Measurements from ENCODE around the gene ZBTB20.

ZBTB20 gene

DNA sequence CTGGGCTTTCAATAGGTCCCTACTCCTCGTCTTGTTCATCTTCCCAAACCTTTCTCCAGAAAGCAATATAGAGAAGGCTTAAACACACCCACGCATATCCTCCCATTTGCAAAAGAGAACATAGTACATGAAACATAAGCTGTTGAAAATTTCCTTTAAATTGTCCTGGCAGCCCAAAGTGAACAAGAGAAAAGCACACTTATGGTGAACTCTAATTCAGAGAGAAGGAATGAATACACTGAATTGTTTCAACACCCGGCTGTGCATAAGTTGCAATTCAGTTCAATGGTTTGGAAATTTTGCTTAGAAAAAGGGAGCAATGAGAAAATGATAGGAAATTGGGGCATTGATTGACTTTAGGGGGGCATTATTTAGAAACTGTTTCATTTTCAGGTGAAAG, 650.6 kb downstream of the ZBTB20 start:
- no peaks in the 10 kb centered on the region for H3K4me1 ChIP-seq (ENCODE audit: control insufficient read depth, insufficient read depth, low read length)
- no peak overlapping the region for H3K27ac ChIP-seq (ENCODE audit: insufficient read depth, low read depth, low read length, poor library complexity, severe bottlenecking)
- WGBS, 2 experiments, result 94 to 99% methylated on average over 3 of the region's 3 CpGs
- no peak overlapping the region for H3K4me3 ChIP-seq (ENCODE audit: insufficient read depth, low read depth, low read length)
- no peaks in the 10 kb centered on the region for H3K9me3 ChIP-seq (ENCODE audit: control insufficient read depth, low read length)
- no peaks in the 10 kb centered on the region for H3K27me3 ChIP-seq (ENCODE audit: control insufficient read depth, insufficient read depth, low read length, poor library complexity, severe bottlenecking)
- H3K36me3 ChIP-seq (ENCODE audit: control insufficient read depth, insufficient read depth, low read length), result no peaks in the 10 kb centered on the region

DNA sequence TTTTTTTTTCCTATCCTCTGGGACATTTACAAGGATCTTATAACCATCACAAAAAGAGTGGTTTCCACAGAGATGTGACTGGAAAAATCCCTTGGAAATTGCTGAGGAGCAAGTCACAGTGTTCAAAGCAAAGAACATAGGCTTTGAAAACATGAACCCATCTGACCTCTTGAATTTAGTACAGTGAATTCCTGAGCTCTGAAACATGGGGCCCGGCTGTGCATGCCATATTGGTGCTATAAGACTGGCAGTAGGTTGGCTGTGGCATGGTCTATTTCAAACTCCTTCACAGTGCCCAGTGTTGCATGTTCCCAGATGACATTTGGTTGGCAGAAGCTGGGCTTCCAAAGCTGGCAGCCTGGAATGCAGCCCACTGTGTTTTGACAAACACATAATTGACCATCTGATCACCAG, 651.1 kb downstream of the ZBTB20 start:
- Histone ChIP-seq H3K9me3 (ENCODE audit: control insufficient read depth, low read length) (no peaks in the 10 kb centered on the region), H3K36me3 (ENCODE audit: control insufficient read depth, insufficient read depth, low read length) (no peaks in the 10 kb centered on the region), H3K4me3 (ENCODE audit: insufficient read depth, low read depth, low read length) (no peak overlapping the region), H3K27ac (ENCODE audit: insufficient read depth, low read depth, low read length, poor library complexity, severe bottlenecking) (no peak overlapping the region), H3K27me3 (ENCODE audit: control insufficient read depth, insufficient read depth, low read length, poor library complexity, severe bottlenecking) (no peaks in the 10 kb centered on the region), H3K4me1 (ENCODE audit: control insufficient read depth, insufficient read depth, low read length) (no peaks in the 10 kb centered on the region)
- 96% methylated on average over 1 of the region's 1 CpG for WGBS, 2 experiments

DNA sequence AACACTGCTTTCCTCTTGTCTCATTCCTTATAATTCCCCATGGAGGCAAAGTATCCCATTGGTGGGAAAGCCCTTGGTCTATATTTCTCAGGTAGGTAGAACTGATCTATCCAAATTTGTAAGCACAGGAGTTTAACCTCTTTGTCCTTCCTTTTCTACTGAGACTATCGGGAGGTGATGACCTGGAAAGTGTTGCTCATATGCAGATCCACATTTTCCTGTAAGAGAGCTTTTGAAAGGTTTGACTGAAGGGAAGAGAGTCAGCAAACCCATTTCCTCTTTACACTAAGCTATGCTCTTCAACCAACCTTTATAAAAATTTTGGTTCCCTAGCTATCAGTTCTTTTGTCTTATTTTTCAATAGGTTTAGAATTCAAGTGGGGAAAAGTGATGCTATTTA, 652.6 kb downstream of the ZBTB20 start:
- no peaks in the 10 kb centered on the region for H3K4me1 ChIP-seq (ENCODE audit: control insufficient read depth, insufficient read depth, low read length)
- no peaks in the 10 kb centered on the region for H3K36me3 ChIP-seq (ENCODE audit: control insufficient read depth, insufficient read depth, low read length)
- no peak overlapping the region for H3K4me3 ChIP-seq (ENCODE audit: insufficient read depth, low read depth, low read length)
- H3K9me3 ChIP-seq (ENCODE audit: control insufficient read depth, low read length), result no peaks in the 10 kb centered on the region
- 90 to 91% methylated on average over 1 of the region's 1 CpG for WGBS, 2 experiments
- no peaks in the 10 kb centered on the region for H3K27me3 ChIP-seq (ENCODE audit: control insufficient read depth, insufficient read depth, low read length, poor library complexity, severe bottlenecking)
- H3K27ac ChIP-seq (ENCODE audit: insufficient read depth, low read depth, low read length, poor library complexity, severe bottlenecking), result no peak overlapping the region

DNA sequence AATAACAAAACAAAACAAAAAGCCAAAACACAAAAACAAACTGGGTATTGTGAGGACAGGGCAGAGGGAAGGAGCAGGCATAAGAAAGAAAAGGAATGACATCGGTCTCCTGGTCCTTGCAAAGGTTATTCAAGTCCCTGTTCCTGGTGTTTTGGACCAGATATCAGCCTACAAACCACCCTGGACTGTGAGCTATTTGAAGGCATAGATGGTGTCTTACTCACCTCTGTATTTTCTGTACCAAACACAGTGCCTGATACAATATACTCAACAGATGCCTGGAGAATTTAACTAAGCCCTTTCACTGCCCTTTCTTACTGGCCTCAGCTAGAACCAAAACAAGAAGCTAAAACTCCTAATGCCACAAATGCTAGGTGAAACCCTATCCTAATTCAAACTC, 656.3 kb downstream of the ZBTB20 start:
- Histone ChIP-seq H3K36me3 (ENCODE audit: control insufficient read depth, insufficient read depth, low read length) (no peaks in the 10 kb centered on the region), H3K4me1 (ENCODE audit: control insufficient read depth, insufficient read depth, low read length) (no peaks in the 10 kb centered on the region), H3K4me3 (ENCODE audit: insufficient read depth, low read depth, low read length) (no peak overlapping the region), H3K27ac (ENCODE audit: insufficient read depth, low read depth, low read length, poor library complexity, severe bottlenecking) (no peak overlapping the region), H3K9me3 (ENCODE audit: control insufficient read depth, low read length) (no peaks in the 10 kb centered on the region), H3K27me3 (ENCODE audit: control insufficient read depth, insufficient read depth, low read length, poor library complexity, severe bottlenecking) (no peaks in the 10 kb centered on the region)
- 89 to 97% methylated on average over 1 of the region's 1 CpG for WGBS, 2 experiments

DNA sequence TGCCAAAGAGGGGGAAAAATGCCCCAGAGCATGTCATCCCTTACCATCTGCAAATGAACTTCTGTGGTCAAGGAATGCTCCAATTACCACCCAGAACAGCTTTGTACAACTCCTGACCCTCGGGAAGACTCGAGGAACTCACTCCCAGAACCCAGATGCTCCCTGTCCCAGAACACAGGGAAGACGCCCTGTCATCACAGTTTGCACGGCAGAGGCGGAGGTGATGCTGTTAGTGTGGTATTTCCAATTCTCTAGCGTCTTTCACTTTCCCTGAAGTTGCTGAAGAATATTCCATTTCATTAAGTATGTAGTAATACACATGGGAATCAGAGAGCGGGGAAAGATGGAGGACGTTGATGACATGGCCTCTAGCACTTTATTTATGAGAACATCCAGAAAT, 659.6 kb downstream of the ZBTB20 start:
- Histone ChIP-seq H3K27ac (ENCODE audit: insufficient read depth, low read depth, low read length, poor library complexity, severe bottlenecking) (no peak overlapping the region), H3K27me3 (ENCODE audit: control insufficient read depth, insufficient read depth, low read length, poor library complexity, severe bottlenecking) (no peaks in the 10 kb centered on the region), H3K4me1 (ENCODE audit: control insufficient read depth, insufficient read depth, low read length) (no peaks in the 10 kb centered on the region), H3K36me3 (ENCODE audit: control insufficient read depth, insufficient read depth, low read length) (no peaks in the 10 kb centered on the region), H3K9me3 (ENCODE audit: control insufficient read depth, low read length) (no peaks in the 10 kb centered on the region), H3K4me3 (ENCODE audit: insufficient read depth, low read depth, low read length) (no peak overlapping the region)
- 97% methylated on average over 7 to 8 of the region's 8 CpGs for WGBS, 2 experiments

DNA sequence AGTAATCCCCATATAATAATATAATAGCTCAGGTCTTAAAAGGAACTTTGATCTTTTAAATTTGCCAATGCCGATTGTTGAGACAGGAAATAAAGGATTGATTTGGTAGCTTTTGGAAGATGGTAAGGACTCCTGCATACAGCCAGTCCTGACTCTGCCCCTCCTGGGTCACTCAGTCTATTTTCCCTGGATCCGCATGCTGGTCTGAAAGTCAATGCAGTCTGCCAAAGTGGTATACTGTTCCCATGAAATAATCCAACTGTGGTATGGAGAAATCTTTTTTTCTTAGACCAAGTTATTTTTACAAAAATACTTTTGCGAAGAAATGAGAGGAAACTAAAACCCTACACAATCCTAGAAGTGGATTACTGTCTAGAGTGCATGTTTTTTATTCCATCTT, 662.2 kb downstream of the ZBTB20 start:
- 87 to 93% methylated on average over 2 of the region's 3 CpGs for WGBS, 2 experiments
- Histone ChIP-seq H3K27ac (ENCODE audit: insufficient read depth, low read depth, low read length, poor library complexity, severe bottlenecking) (no peak overlapping the region), H3K9me3 (ENCODE audit: control insufficient read depth, low read length) (no peaks in the 10 kb centered on the region), H3K36me3 (ENCODE audit: control insufficient read depth, insufficient read depth, low read length) (no peaks in the 10 kb centered on the region), H3K4me3 (ENCODE audit: insufficient read depth, low read depth, low read length) (no peak overlapping the region), H3K27me3 (ENCODE audit: control insufficient read depth, insufficient read depth, low read length, poor library complexity, severe bottlenecking) (no peaks in the 10 kb centered on the region), H3K4me1 (ENCODE audit: control insufficient read depth, insufficient read depth, low read length) (no peaks in the 10 kb centered on the region)

DNA sequence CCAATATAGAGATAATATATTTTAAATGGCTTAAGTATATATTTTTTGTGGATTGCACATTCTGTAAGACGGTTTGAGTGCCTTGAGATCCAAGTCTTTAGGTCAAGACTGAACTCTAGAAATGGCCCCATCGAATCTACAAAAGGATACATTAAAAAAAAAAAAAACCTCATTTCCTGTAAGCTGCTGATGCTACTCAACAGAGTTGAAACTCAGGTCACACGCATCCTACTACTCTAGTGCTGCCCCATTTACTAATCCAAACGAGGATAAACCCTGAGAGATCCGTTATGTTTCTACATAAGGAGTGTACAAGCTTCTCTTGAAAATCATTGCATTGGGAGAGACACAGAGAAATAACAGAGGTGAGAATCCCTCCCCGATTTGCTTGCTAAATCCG, 666.0 kb downstream of the ZBTB20 start:
- Histone ChIP-seq H3K9me3 (ENCODE audit: control insufficient read depth, low read length) (no peaks in the 10 kb centered on the region), H3K4me3 (ENCODE audit: insufficient read depth, low read depth, low read length) (no peak overlapping the region), H3K4me1 (ENCODE audit: control insufficient read depth, insufficient read depth, low read length) (no peaks in the 10 kb centered on the region), H3K36me3 (ENCODE audit: control insufficient read depth, insufficient read depth, low read length) (no peaks in the 10 kb centered on the region), H3K27ac (ENCODE audit: insufficient read depth, low read depth, low read length, poor library complexity, severe bottlenecking) (no peak overlapping the region), H3K27me3 (ENCODE audit: control insufficient read depth, insufficient read depth, low read length, poor library complexity, severe bottlenecking) (no peaks in the 10 kb centered on the region)
- 94% methylated on average over 7 of the region's 7 CpGs for WGBS, 2 experiments

DNA sequence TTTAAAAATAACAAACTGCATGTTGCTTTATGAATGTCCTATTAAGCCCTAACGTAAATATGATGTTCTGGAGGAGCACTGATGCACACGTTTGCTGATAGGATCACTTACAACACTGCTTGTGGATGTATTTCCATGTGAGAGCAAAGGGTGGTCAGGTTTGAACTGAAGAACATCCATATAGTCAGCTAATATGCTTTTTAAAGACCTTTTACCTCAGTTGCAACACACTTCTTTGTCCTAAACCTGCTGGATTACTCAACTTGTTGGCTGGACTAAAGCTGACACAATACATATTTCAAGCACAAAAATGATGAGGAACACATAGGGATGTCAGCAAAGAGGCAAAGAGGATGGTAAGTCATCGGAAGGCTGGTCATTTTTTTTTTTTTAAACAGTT, 666.6 kb downstream of the ZBTB20 start:
- Histone ChIP-seq H3K4me1 (ENCODE audit: control insufficient read depth, insufficient read depth, low read length) (no peaks in the 10 kb centered on the region), H3K27me3 (ENCODE audit: control insufficient read depth, insufficient read depth, low read length, poor library complexity, severe bottlenecking) (no peaks in the 10 kb centered on the region), H3K9me3 (ENCODE audit: control insufficient read depth, low read length) (no peaks in the 10 kb centered on the region), H3K4me3 (ENCODE audit: insufficient read depth, low read depth, low read length) (no peak overlapping the region), H3K27ac (ENCODE audit: insufficient read depth, low read depth, low read length, poor library complexity, severe bottlenecking) (no peak overlapping the region), H3K36me3 (ENCODE audit: control insufficient read depth, insufficient read depth, low read length) (no peaks in the 10 kb centered on the region)
- 88 to 89% methylated on average over 2 to 3 of the region's 3 CpGs for WGBS, 2 experiments

DNA sequence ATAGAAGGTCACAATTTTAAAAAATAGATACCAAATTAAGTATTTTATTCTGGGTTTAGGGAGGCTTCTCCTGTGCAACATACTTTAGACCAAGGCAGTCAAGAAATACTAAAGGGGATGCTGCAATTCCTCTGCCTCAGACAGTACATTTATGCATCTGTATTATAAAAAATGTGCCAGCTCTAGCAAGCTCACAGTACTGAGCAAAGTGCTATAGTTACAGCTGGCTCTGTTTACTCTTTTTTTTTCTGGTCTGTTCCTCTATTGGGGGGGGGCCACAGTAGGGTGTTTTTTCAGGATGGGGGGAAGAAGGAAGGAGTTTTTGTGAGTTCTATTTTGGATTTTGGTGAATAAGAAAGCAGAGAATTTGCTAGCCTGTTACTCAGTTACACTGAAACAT, 668.3 kb downstream of the ZBTB20 start:
- H3K4me3 ChIP-seq (ENCODE audit: insufficient read depth, low read depth, low read length), result no peak overlapping the region
- H3K4me1 ChIP-seq (ENCODE audit: control insufficient read depth, insufficient read depth, low read length), result no peaks in the 10 kb centered on the region
- H3K9me3 ChIP-seq (ENCODE audit: control insufficient read depth, low read length), result no peaks in the 10 kb centered on the region
- no peak overlapping the region for H3K27ac ChIP-seq (ENCODE audit: insufficient read depth, low read depth, low read length, poor library complexity, severe bottlenecking)
- H3K27me3 ChIP-seq (ENCODE audit: control insufficient read depth, insufficient read depth, low read length, poor library complexity, severe bottlenecking), result no peaks in the 10 kb centered on the region
- no peaks in the 10 kb centered on the region for H3K36me3 ChIP-seq (ENCODE audit: control insufficient read depth, insufficient read depth, low read length)

DNA sequence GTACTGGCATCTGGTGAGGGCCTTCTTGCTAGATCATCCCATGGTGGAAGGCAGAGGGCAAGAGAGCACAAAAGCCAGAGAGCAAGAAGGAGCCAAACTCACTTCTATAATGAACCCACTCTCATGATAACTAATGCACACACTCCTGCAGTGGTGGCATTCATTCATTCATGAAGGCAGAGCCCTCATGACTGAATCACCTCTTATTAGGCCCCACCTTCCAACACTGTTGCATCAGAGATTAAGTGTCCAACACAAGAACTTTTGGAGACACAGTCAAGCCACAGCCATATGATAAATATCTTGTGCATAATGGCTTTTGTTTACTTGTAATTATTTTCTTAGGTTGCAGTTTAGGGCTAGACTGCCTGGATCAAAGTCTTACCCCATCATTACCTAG, 670.6 kb downstream of the ZBTB20 start:
- H3K4me3 ChIP-seq (ENCODE audit: insufficient read depth, low read depth, low read length), result no peak overlapping the region
- no peaks in the 10 kb centered on the region for H3K27me3 ChIP-seq (ENCODE audit: control insufficient read depth, insufficient read depth, low read length, poor library complexity, severe bottlenecking)
- H3K9me3 ChIP-seq (ENCODE audit: control insufficient read depth, low read length), result no peaks in the 10 kb centered on the region
- H3K36me3 ChIP-seq (ENCODE audit: control insufficient read depth, insufficient read depth, low read length), result no peaks in the 10 kb centered on the region
- no peaks in the 10 kb centered on the region for H3K4me1 ChIP-seq (ENCODE audit: control insufficient read depth, insufficient read depth, low read length)
- no peak overlapping the region for H3K27ac ChIP-seq (ENCODE audit: insufficient read depth, low read depth, low read length, poor library complexity, severe bottlenecking)

DNA sequence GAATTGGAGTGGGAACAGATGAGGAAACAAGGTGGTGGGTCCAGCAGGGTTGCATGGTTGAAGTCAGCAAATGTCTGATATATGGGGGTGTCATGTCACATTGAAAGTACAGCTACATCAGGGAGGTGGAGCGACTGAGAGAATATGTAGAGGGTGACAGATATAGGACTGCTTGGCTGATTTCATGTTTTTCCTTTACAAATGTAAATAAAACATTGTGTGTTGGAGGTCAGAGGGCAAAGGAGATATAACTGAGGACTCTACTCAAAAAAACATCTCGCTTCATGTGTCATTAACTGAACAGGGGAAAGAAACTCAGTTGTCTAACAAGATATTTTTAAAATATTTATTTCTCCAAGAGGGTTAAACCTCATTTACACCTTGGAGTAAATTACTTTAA, 675.6 kb downstream of the ZBTB20 start:
- WGBS, 2 experiments, result 89 to 98% methylated on average over 1 to 2 of the region's 2 CpGs
- H3K27me3 ChIP-seq (ENCODE audit: control insufficient read depth, insufficient read depth, low read length, poor library complexity, severe bottlenecking), result no peaks in the 10 kb centered on the region
- H3K36me3 ChIP-seq (ENCODE audit: control insufficient read depth, insufficient read depth, low read length), result no peaks in the 10 kb centered on the region
- H3K4me1 ChIP-seq (ENCODE audit: control insufficient read depth, insufficient read depth, low read length), result no peaks in the 10 kb centered on the region
- H3K4me3 ChIP-seq (ENCODE audit: insufficient read depth, low read depth, low read length), result no peak overlapping the region
- H3K27ac ChIP-seq (ENCODE audit: insufficient read depth, low read depth, low read length, poor library complexity, severe bottlenecking), result no peak overlapping the region
- H3K9me3 ChIP-seq (ENCODE audit: control insufficient read depth, low read length), result no peaks in the 10 kb centered on the region
